Nephron progenitor cell (in vitro differentiated cells): ENCODE measurements around the gene PTPRK.
A peak's percentile ranks its signal among the peaks of the same experiment; 100 is the strongest.

Experiments used
- DNase-seq: peaks from one replicate; pipeline ENCODE4 v3.0.0; 2021
- H3K27ac Mint-ChIP-seq: 2 replicates; pipeline ENCODE4 v1.8.0; 2021; ENCODE audit warnings: mild to moderate bottlenecking, moderate library complexity, mixed read lengths
- H3K27me3 Mint-ChIP-seq: 2 replicates; pipeline ENCODE4 v1.8.0; 2021; ENCODE audit warnings: mild to moderate bottlenecking, low read depth, mixed read lengths; ENCODE audit not compliant: poor library complexity
- H3K36me3 Mint-ChIP-seq: 2 replicates; pipeline ENCODE4 v1.8.0; 2021; ENCODE audit warnings: low read depth, mixed read lengths
- H3K4me1 Mint-ChIP-seq: 2 replicates; pipeline ENCODE4 v1.8.0; 2021; ENCODE audit warnings: mixed read lengths
- H3K4me3 Mint-ChIP-seq: 2 replicates; pipeline ENCODE4 v1.8.0; 2021; ENCODE audit warnings: mild to moderate bottlenecking, moderate library complexity, mixed read lengths
- H3K9me3 Mint-ChIP-seq: 2 replicates; pipeline ENCODE4 v1.8.0; 2021; ENCODE audit warnings: mild to moderate bottlenecking, moderate library complexity, mixed read lengths
- TF ChIP-seq, protein P1 (sequence below): fragments of 200-600 bp; sonication (generic); IDR thresholded peaks from 2 replicates; pipeline ENCODE4 v1.5.0; 2021; ENCODE audit warnings: antibody characterized with exemption

Gene PTPRK

DNA sequence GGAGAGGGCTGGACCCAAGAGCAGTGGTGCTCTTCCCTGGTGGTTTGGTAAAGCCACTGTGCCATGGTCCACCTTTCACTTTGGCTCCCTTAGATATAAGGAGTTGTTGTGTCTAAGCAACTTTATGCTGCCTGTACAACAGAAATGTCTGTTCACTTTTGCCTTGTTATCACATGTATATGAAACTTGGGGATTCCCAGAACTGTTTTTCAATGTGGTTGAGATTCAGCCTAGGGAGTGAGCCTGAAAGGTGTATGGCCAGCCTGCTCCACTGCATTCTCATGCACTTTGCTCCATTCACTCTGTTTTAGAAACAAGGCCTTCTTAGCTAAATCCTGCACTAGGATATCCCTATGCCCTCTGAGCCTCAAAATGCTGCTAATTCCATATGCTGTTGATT, 385.1 kb downstream of the PTPRK start:
- Mint-ChIP-seq H3K9me3 (no peaks in the 10 kb centered on the region), H3K27ac (no peak overlapping the region), H3K27me3 (no peaks in the 10 kb centered on the region), H3K36me3 (no peaks in the 10 kb centered on the region), H3K4me1 (no peaks in the 10 kb centered on the region), H3K4me3 (no peak overlapping the region)
- no peak for DNase-seq
- TF ChIP-seq, protein P1, sequence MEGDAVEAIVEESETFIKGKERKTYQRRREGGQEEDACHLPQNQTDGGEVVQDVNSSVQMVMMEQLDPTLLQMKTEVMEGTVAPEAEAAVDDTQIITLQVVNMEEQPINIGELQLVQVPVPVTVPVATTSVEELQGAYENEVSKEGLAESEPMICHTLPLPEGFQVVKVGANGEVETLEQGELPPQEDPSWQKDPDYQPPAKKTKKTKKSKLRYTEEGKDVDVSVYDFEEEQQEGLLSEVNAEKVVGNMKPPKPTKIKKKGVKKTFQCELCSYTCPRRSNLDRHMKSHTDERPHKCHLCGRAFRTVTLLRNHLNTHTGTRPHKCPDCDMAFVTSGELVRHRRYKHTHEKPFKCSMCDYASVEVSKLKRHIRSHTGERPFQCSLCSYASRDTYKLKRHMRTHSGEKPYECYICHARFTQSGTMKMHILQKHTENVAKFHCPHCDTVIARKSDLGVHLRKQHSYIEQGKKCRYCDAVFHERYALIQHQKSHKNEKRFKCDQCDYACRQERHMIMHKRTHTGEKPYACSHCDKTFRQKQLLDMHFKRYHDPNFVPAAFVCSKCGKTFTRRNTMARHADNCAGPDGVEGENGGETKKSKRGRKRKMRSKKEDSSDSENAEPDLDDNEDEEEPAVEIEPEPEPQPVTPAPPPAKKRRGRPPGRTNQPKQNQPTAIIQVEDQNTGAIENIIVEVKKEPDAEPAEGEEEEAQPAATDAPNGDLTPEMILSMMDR: no peak

- Mint-ChIP-seq H3K27me3 (no peaks in the 10 kb centered on the region), H3K9me3 (no peaks in the 10 kb centered on the region), H3K36me3 (no peaks in the 10 kb centered on the region), H3K27ac (no peak overlapping the region), H3K4me3 (no peak overlapping the region), H3K4me1 (no peaks in the 10 kb centered on the region)
- TF ChIP-seq, protein P1: no peak
- DNase-seq: no peak
Measured at GRCh38 chr6:128131566-128131965, 388.8 kb downstream of the PTPRK start.

- Mint-ChIP-seq H3K36me3 (no peaks in the 10 kb centered on the region), H3K27me3 (no peaks in the 10 kb centered on the region), H3K9me3 (no peaks in the 10 kb centered on the region), H3K27ac (peak overlapping the region; percentile 90), H3K4me1 (no peaks in the 10 kb centered on the region), H3K4me3 (no peak overlapping the region)
- TF ChIP-seq, protein P1: no peak
- DNase-seq: no peak
Measured at GRCh38 chr6:128131036-128131435, 389.4 kb downstream of the PTPRK start.

GRCh38 chr6:128129679-128130078, 390.7 kb downstream of the PTPRK start:
- no peaks in the 10 kb centered on the region for H3K36me3 Mint-ChIP-seq
- no peaks in the 10 kb centered on the region for H3K9me3 Mint-ChIP-seq
- H3K27me3 Mint-ChIP-seq: no peaks in the 10 kb centered on the region
- DNase-seq: no peak
- no peaks in the 10 kb centered on the region for H3K4me1 Mint-ChIP-seq
- TF ChIP-seq, protein P1: no peak
- no peak overlapping the region for H3K27ac Mint-ChIP-seq
- H3K4me3 Mint-ChIP-seq: no peak overlapping the region

DNA sequence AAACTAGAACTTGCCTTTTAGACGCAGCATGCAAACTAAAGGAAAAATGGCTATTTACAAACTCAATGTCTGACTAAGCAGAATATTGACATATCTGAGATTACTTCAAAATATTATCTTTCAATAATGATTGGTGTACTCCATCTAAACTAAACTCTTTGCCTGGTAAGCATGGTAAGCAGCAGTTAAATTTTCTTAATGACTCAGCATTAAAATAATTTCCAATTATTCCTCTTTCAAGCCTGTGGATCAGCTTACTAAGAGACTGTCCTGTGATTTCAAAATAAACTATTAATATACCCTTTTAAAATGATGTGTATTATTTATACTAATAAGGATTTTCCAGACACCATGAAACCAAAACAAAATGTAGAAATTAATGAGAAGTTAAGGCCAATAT, 392.7 kb downstream of the PTPRK start:
- no peak overlapping the region for H3K27ac Mint-ChIP-seq
- H3K27me3 Mint-ChIP-seq: no peaks in the 10 kb centered on the region
- no peaks in the 10 kb centered on the region for H3K9me3 Mint-ChIP-seq
- no peaks in the 10 kb centered on the region for H3K36me3 Mint-ChIP-seq
- no peaks in the 10 kb centered on the region for H3K4me1 Mint-ChIP-seq
- DNase-seq: no peak
- TF ChIP-seq, protein P1: no peak
- H3K4me3 Mint-ChIP-seq: no peak overlapping the region

GRCh38 chr6:128124713-128125112, 395.7 kb downstream of the PTPRK start:
- no peaks in the 10 kb centered on the region for H3K27me3 Mint-ChIP-seq
- H3K36me3 Mint-ChIP-seq: no peaks in the 10 kb centered on the region
- H3K4me3 Mint-ChIP-seq: no peak overlapping the region
- no peaks in the 10 kb centered on the region for H3K9me3 Mint-ChIP-seq
- H3K4me1 Mint-ChIP-seq: no peaks in the 10 kb centered on the region
- no peak overlapping the region for H3K27ac Mint-ChIP-seq
- no peak for DNase-seq
- TF ChIP-seq, protein P1: no peak
